Measurements from ENCODE around the gene MARCKSL1.
A peak's percentile ranks its signal among the peaks of the same experiment; 100 is the strongest.

The MARCKSL1 gene

DNA sequence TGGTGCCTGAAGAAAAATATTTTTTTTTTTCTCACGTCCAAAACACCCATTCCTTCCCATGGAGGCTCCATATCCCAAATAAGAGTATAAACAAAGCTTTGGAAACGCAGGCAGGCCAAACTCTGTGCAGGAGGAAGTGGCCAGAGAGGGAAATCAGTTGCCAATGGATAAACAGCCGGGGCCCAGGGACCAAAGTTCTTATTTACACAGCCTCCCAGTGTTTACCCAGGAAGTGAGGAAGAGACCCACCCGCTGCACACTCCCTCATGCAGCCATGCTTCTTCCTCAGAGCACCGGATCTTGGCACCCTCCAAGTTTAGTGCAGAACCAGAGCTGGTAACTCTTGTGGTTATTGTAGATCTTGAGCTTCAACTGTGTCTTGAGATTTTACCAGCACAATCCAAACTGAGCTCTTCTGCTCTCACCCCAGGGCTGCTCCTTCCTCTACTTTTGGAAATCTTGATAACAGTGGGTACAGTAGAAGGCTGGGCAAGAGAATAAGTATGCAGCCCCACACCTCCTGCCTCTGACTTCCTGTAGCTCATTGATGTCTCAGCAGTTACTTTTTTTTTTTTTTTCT lies 14.2 kb downstream of the MARCKSL1 start:
- TF ChIP-seq CTCF (conservative IDR thresholded peaks at IDR 0.05; ENCODE audit: low read depth, low read length), result no peak
- no peak overlapping the region for H3K4me3 ChIP-seq (ENCODE audit: low read depth, low read length)
- no peak for DNase-seq (ENCODE audit: low read depth)

DNA sequence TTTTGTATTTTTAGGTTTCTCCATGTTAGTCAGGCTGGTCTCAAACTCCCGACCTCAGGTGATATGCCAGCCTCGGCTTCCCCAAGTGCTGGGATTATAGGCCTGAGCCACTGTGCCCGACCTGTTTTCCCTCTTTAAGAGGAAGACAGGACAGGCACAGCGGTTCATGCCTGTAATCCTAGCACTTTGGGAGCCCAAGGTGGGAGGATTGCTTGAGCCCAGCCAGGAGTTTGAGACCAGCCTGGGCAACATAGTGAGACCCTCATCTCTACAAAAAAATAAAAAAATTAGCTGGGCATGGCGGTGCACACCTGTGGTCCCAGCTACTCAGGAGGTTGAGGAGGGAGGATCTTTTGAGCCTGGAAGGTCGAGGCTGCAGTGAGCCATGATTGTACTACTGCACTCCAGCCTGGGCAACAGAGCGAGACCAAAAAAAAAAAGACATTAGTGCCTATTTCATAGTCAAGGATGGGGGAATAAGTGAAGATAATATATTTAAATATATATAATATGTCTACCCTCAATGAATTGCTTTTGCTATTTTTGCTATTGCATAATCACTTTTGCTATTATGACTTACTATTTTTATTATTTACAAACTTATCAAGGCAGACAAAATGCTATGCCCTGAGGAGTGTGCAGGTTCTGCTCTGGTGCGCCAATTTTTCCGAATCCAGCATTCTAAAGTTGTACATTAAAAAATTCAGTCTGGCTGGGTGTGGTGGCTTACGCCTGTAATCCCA lies 17.7 kb downstream of the MARCKSL1 start:
- no peak for TF ChIP-seq CTCF (conservative IDR thresholded peaks at IDR 0.05; ENCODE audit: low read depth, low read length)
- no peak for DNase-seq (ENCODE audit: low read depth)
- H3K4me3 ChIP-seq (ENCODE audit: low read depth, low read length), result no peak overlapping the region

DNA sequence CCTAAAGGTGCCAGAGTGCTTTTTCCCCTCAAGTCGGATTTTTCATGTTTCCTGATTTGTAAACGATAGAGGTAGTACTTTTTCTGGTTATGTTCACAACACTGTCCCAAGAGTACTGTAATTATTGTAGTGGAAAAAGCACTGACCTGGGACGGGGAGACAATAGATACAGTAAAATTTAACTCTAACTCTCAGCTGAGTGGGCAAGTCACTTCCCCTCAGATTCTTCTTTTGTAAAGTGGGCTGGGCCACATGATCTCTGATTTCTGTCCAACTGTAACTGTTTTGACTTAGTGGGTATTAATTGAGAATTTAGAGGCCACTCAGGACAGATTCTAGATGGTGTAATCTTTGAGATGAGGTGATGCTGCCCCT lies 19.1 kb downstream of the MARCKSL1 start:
- no peak for DNase-seq (ENCODE audit: low read depth)
- no peak for TF ChIP-seq CTCF (conservative IDR thresholded peaks at IDR 0.05; ENCODE audit: low read depth, low read length)
- no peak overlapping the region for H3K4me3 ChIP-seq (ENCODE audit: low read depth, low read length)

DNA sequence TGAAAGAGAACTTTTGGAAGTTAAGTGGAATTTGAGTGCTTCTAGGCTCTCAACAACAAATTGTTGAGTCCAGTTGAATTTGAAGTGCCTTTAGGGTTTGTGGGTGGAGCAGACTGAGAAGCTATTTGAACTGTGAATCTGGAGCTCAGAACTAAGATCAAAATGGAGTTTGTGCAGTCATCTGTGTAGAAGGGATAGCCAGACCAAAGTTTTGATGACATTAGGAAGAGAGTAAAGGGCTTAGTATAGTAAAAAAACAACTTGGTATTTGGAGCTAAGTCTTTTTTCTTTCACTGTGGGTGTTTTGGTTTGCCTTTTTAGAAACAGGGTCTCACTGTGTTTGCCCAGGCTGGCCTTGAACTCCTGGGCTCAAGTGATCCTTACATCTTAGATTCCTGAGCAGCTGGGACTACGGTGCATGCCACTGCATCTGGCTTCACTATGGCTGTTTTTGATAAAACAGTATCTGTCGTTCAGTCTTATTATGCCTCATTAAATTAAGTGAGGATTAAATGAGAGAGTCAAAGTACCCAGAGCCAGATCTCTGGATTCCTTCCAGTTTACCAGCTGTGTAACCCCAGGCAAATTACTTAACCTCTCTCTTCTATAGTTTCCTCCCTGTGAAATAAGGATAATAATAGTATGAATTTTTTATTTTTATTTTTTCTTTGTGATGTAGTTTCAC lies 24.2 kb downstream of the MARCKSL1 start:
- no peak for DNase-seq (ENCODE audit: low read depth)
- H3K4me3 ChIP-seq (ENCODE audit: low read depth, low read length), result no peak overlapping the region
- no peak for TF ChIP-seq CTCF (conservative IDR thresholded peaks at IDR 0.05; ENCODE audit: low read depth, low read length)

DNA sequence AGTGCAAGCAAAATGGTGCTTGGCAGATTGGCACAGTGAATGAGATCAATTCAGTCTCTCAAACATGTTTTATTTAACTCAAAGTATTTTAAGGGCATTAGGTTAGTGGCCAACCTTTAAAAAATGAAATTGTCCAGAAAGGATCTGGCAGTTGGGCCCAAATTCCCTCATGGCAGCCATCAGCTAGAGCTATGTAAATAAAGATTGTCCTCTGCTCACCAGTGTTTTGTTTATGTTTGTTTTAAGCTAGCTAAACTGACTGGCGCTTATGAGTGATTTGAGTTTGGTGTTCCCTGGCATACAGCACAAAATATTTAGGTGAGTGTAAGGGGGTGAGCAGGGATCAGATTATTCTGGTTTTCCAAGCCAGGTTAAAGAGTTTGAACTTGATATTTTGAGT lies 26.1 kb downstream of the MARCKSL1 start:
- H3K4me3 ChIP-seq (ENCODE audit: low read depth, low read length), result no peak overlapping the region
- no peak for DNase-seq (ENCODE audit: low read depth)
- TF ChIP-seq CTCF (conservative IDR thresholded peaks at IDR 0.05; ENCODE audit: low read depth, low read length), result no peak

DNA sequence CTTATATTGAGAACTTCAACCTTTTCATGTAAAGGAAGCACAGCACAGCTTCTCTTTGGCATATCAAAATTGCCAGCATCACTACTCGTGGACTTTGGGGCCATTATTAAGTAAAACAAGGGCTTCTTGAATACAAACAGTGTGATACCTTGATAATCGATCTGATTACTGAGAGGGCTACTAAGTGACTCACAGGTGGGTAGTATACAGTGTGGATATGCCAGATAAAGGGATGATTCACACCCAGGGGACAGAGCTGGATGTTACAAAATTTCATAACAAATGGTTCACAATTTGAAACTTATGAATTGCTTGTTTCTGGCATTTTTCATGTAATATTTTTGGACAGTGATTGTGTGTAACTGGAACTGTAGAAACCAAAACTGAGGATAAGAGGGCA lies 28.7 kb downstream of the MARCKSL1 start:
- no peak overlapping the region for H3K4me3 ChIP-seq (ENCODE audit: low read depth, low read length)
- peak; percentile 34 for DNase-seq (ENCODE audit: low read depth)
- no peak for TF ChIP-seq CTCF (conservative IDR thresholded peaks at IDR 0.05; ENCODE audit: low read depth, low read length)

All from choroid plexus epithelial cell (primary cell).